Psoas muscle (tissue), 8 donors: ENCODE results near the gene NPM3. TPM values are rescaled to one million over a fixed set of nuclear protein-coding genes. Genes with fewer than 3 reads are reported as not detected.
A peak's percentile ranks its signal among the peaks of the same experiment; 100 is the strongest.

ENCODE experiments used
- ATAC-seq, 4 donors: fragments of 200-7000 bp; cut with Tn5 transposase; one replicate each; pipeline ENCODE4 v1.9.1; 2020; ENCODE audit warnings: moderate library complexity in 3 of 4, mild to moderate bottlenecking in 2 of 4
- DNase-seq, 2 donors: peaks; one replicate each; pipeline ENCODE4 v3.0.0-alpha.2; 2020
- H3K27ac ChIP-seq: fragments of 200-600 bp; one replicate; pipeline ENCODE4 v1.8.0; 2022
- H3K27me3 ChIP-seq, 3 donors: fragments of 200-600 bp in 1 of 3; one replicate each; pipeline versions ENCODE4 v1.6.1 to v1.8.0; 2013 to 2022; ENCODE audit warnings: low read length in 2 of 3, mild to moderate bottlenecking in 2 of 3, moderate library complexity in 1 of 3; ENCODE audit not compliant: insufficient read depth in 3 of 3
- H3K36me3 ChIP-seq, 2 donors: fragments of 200-600 bp in 1 of 2; one replicate each; pipeline versions ENCODE4 v1.6.1 to v1.8.0; 2013 to 2022; ENCODE audit warnings: low read depth in 1 of 2, mild to moderate bottlenecking in 1 of 2, moderate library complexity in 1 of 2; ENCODE audit not compliant: insufficient read depth in 1 of 2
- H3K4me1 ChIP-seq: fragments of 200-600 bp; one replicate; pipeline ENCODE4 v1.8.0; 2022
- H3K4me3 ChIP-seq: fragments of 200-600 bp; one replicate; pipeline ENCODE4 v1.8.0; 2022; ENCODE audit warnings: mild to moderate bottlenecking
- H3K9me3 ChIP-seq: fragments of 200-600 bp; one replicate; pipeline ENCODE4 v1.8.0; 2022
- CTCF ChIP-seq: fragments of 200-600 bp; IDR thresholded peaks from one replicate; pipeline ENCODE4 v1.8.0; 2022; ENCODE audit warnings: antibody characterized with exemption
- WGBS, 3 donors: extraction: QIAGEN DNeasy Blood & Tissue Kit; methylation state at CpG; one replicate each; pipeline versions ENCODE4 v1.1.6 to v1.1.7; 2013; 5-methylcytosine and 5-hydroxymethylcytosine counted together
- intact Hi-C, 2 donors: fragments of 100-400 bp; cut with DNase I; formaldehyde crosslinking; loops; one replicate each; pipeline versions ENCODE4 v1.11.0 to v1.14.2; 2022
- polyA plus RNA-seq, 3 donors: library from polyadenylated mRNA; stranded (reverse); fragments of 200-250 nt; gene quantifications; one replicate each; pipeline ENCODE4 v1.2.3, GENCODE V29; 2013
- total RNA-seq, 4 donors: library from RNA; stranded (reverse); fragmentation: NEBNext Ultra II Directional in 2 of 4; extraction: Animal tissue kit (Norgen Biotek cat#: 25700) in 2 of 4; gene quantifications; one replicate each; pipeline versions ENCODE4 v1.2.1 to v1.2.4, GENCODE V29; 2021 to 2023
- donor health status: healthy with polysubstance abuse.
- donor health status: DM: no; HTN: no; CAD: no; lungs with moderate emphysema.
- donor health status: Bipolar disorder and iron deficiency.
- donor health status: healthy.
- donor health status: DM: yes; HTN: yes; CAD: no.
- donor health status: DM: no; HTN: no; CAD: no.
- donor health status: DM: no; HTN: no; CAD: no.
- donor health status: DM: yes; HTN: yes; CAD: no.

NPM3 gene
- total and polyA plus RNA-seq, 7 donors, result 12.3 to 52.6 (median 18.5) TPM

GRCh38 chr10:101785801-101786200, 2.6 kb upstream of the NPM3 start:
- peaks cover 25% of the 10 kb centered on the region for H3K4me1 ChIP-seq
- peaks cover 12 to 71% of the 10 kb centered on the region in 2 donors for H3K36me3 ChIP-seq
- WGBS, 3 donors, result 69 to 86% (median 86%) methylated on average over 2 of the region's 2 CpGs
- no peak overlapping the region for H3K4me3 ChIP-seq
- H3K27me3 ChIP-seq, result no peaks in the 10 kb centered on the region
- ATAC-seq, result no peak
- no peak for TF ChIP-seq CTCF
- no peaks in the 10 kb centered on the region for H3K9me3 ChIP-seq
- intact Hi-C loops, result no loop called here
- no peak overlapping the region for H3K27ac ChIP-seq
- DNase-seq, result no peak

- WGBS, 3 donors, result 82 to 87% (median 87%) methylated on average over 2 of the region's 2 CpGs
- Histone ChIP-seq H3K9me3 (no peaks in the 10 kb centered on the region), H3K27me3 (peaks cover 0 to 2% (median 0%) of the 10 kb centered on the region in 3 donors), H3K27ac (no peak overlapping the region), H3K36me3 (peaks cover 12 to 58% of the 10 kb centered on the region in 2 donors), H3K4me1 (peaks cover 33% of the 10 kb centered on the region), H3K4me3 (no peak overlapping the region)
- DNase-seq (no peak), ATAC-seq (no peak)
- intact Hi-C loops, result no loop called here
- TF ChIP-seq CTCF, result no peak
Measured at GRCh38 chr10:101784558-101784957, 1.3 kb upstream of the NPM3 start.

- H3K27me3 ChIP-seq, result peaks cover 0 to 11% (median 4%) of the 10 kb centered on the region in 3 donors
Measured at GRCh38 chr10:101783736-101784118, 481 bp upstream of the NPM3 start.

GRCh38 chr10:101781984-101782810, 1.0 kb downstream of the NPM3 start:
- Histone ChIP-seq H3K27ac (no peak overlapping the region), H3K27me3 (peaks cover 0 to 26% (median 4%) of the 10 kb centered on the region in 3 donors), H3K36me3 (peaks cover 8 to 35% of the 10 kb centered on the region in 2 donors), H3K4me3 (peak overlapping the region; percentile 86), H3K9me3 (no peaks in the 10 kb centered on the region), H3K4me1 (peaks cover 39% of the 10 kb centered on the region)
- TF ChIP-seq CTCF, result no peak
- ATAC-seq, result no peak
- no peak for DNase-seq
- intact Hi-C loops, result loop anchor here (1.0 to 2.0 kb wide), 2 partner anchors 179 to 180 kb away; no protein-coding TSS in a partner anchor
- WGBS, 3 donors, result 49 to 53% (median 53%) methylated on average over 13 to 17 of the region's 17 CpGs

More at GRCh38 chr10:101783736-101784118, 481 bp upstream of the NPM3 start:
- peaks cover 39% of the 10 kb centered on the region for H3K4me1 ChIP-seq
- H3K9me3 ChIP-seq, result no peaks in the 10 kb centered on the region
- DNase-seq (no peak), ATAC-seq (no peak)
- peak overlapping the region; percentile 86 for H3K4me3 ChIP-seq
- peak overlapping the region; percentile 46 for H3K27ac ChIP-seq
- peaks cover 10 to 50% of the 10 kb centered on the region in 2 donors for H3K36me3 ChIP-seq
- no peak for TF ChIP-seq CTCF
- intact Hi-C loops, result no loop called here
- WGBS, 3 donors, result 46 to 53% (median 50%) methylated on average over 10 of the region's 10 CpGs
